Testis (tissue), 3 donors: ENCODE measurements around the gene COL4A1. TPM values are rescaled to one million over a fixed set of nuclear protein-coding genes. Genes with fewer than 3 reads are reported as not detected.

Experiments used
- DNase-seq: peaks from one replicate; pipeline ENCODE4 v3.0.0-alpha.2; 2019
- H3K27ac ChIP-seq, 2 donors: fragments of 200-600 bp; sonication (generic); one replicate each; pipeline ENCODE4 v1.5.1; 2019
- H3K27me3 ChIP-seq: fragments of 200-600 bp; sonication (generic); one replicate; pipeline ENCODE4 v1.5.1; 2019
- H3K36me3 ChIP-seq: fragments of 200-600 bp; sonication (generic); one replicate; pipeline ENCODE4 v1.5.1; 2017; ENCODE audit warnings: low read depth; ENCODE audit errors: missing control alignments
- H3K4me1 ChIP-seq: fragments of 200-600 bp; sonication (generic); one replicate; pipeline ENCODE4 v1.5.1; 2019
- H3K4me3 ChIP-seq, 2 donors: fragments of 200-600 bp; sonication (generic); one replicate each; pipeline ENCODE4 v1.5.1; 2017 to 2019
- H3K9me3 ChIP-seq: fragments of 200-600 bp; sonication (generic); one replicate; pipeline ENCODE4 v1.5.1; 2017
- CTCF ChIP-seq, 3 experiments: fragments of 450-650 bp in 2 of 3; fragments of 200-600 bp in 1 of 3; sonication (generic) in 1 of 3; IDR thresholded peaks; one replicate each; pipeline ENCODE4 v1.5.1; 2016 to 2019; ENCODE audit warnings: antibody characterized with exemption in 3 of 3, mild to moderate bottlenecking in 2 of 3, moderate library complexity in 1 of 3
- POLR2A ChIP-seq: fragments of 450-650 bp; IDR thresholded peaks from one replicate; pipeline ENCODE4 v1.6.1; 2017; ENCODE audit warnings: antibody characterized with exemption, mild to moderate bottlenecking, moderate library complexity
- whole genome bisulfite sequencing, 2 donors: methylation state at CpG; one replicate each; pipeline ENCODE4 v1.1.5; 2018; 5-methylcytosine and 5-hydroxymethylcytosine counted together
- intact Hi-C: fragments of 100-400 bp; cut with DNase I; formaldehyde crosslinking; loops from one replicate; pipeline ENCODE4 v1.15.1; 2023; ENCODE audit warnings: low total_unique reads
- polyA plus RNA-seq: library from polyadenylated mRNA; stranded (reverse); fragments of 350-450 nt; fragmentation: Illumina TruSeq; extraction: RNeasy Lipid Tissue Mini Kit (QIAGEN cat#74804); gene quantifications from one replicate; pipeline ENCODE4 v1.2.3, GENCODE V29; 2014; ENCODE audit warnings: low read depth, low replicate concordance; ENCODE audit not compliant: insufficient read depth
- total RNA-seq, 2 donors: library from RNA; depleted of rRNA; stranded (reverse); fragments of >200 nt; gene quantifications; one replicate each; pipeline ENCODE4 v1.2.3, GENCODE V29; 2016

COL4A1 gene
- total and polyA plus RNA-seq, 3 donors from 2014 or later: 35.5 to 43.0 (median 39.0) TPM

GRCh38 chr13:110131424-110131823 lies 175.5 kb downstream of the COL4A1 start:
- no peak for DNase-seq
- H3K27me3 ChIP-seq: no peaks in the 10 kb centered on the region
- H3K4me1 ChIP-seq: peaks cover 5% of the 10 kb centered on the region
- 77 to 89% methylated on average over 4 to 11 of the region's 11 CpGs for WGBS, 2 donors
- H3K4me3 ChIP-seq: no peak overlapping the region
- no peak overlapping the region for H3K27ac ChIP-seq
- intact Hi-C loops: no loop called here
- no peaks in the 10 kb centered on the region for H3K36me3 ChIP-seq
- TF ChIP-seq CTCF (IDR thresholded peaks at IDR 0.05) (no peak), POLR2A (no peak)
- no peaks in the 10 kb centered on the region for H3K9me3 ChIP-seq

DNA sequence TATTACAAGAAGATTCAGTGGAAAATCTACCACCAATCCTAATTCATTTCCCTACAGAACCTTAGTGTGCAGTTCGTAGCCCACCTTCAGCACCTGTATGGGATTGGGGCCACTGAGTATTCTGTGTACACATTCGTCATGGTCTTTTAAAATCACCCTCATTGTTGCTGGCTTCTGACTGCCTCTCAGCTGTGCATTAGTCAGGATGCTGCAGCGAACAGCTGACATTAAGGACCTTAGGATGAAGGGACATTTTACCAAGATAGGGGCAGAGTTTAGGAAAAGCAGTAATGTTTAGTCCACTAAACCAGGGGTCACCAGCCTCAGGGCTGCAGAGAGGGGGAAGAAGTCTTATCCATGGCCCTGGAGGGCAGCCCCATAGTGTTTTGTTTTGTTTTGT lies 176.5 kb downstream of the COL4A1 start:
- H3K36me3 ChIP-seq: no peaks in the 10 kb centered on the region

DNA sequence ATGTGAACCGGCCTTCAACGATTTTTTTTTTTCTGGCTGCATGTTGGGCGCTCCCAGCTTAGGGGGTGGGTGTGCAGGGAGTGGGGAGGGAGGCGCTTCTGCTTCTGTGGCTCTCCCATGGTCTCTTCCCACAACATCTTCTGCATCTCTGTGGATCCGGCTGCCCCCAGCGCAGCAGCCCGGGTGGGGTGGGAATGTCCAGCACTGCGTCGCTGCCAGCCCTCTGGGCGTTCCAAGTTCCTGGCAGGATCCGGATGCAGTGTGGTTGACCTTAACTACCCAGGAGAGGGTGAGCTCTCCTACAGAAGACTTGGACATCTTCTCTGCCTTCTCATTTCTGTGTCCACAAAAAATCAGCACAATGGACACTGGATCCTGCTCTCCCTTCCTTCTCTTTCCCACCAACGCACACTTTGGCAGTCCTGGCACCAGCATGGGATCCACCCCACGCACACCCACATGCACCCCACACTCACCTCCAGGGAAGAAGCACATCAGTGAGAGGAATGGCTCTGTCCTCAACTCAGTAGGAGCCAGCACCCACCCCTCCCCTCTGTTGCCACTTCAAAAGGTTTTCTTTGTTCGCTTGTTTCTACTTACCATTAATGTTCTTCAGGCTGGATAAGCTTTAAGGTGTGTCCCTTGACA lies 177.3 kb downstream of the COL4A1 start:
- H3K4me1 ChIP-seq: peaks cover 10% of the 10 kb centered on the region

More for the DNA sequence above, 176.5 kb downstream of the COL4A1 start:
- no peaks in the 10 kb centered on the region for H3K9me3 ChIP-seq
- TF ChIP-seq CTCF (IDR thresholded peaks at IDR 0.05) (no peak), POLR2A (no peak)
- intact Hi-C loops: no loop called here
- H3K27me3 ChIP-seq: no peaks in the 10 kb centered on the region
- DNase-seq: no peak
- no peak overlapping the region for H3K27ac ChIP-seq
- H3K4me1 ChIP-seq: peaks cover 10% of the 10 kb centered on the region
- no peak overlapping the region for H3K4me3 ChIP-seq
- whole genome bisulfite sequencing, 2 donors: 92 to 96% methylated on average over 3 of the region's 3 CpGs

GRCh38 chr13:110129076-110129475 lies 177.9 kb downstream of the COL4A1 start:
- Histone ChIP-seq H3K36me3 (no peaks in the 10 kb centered on the region), H3K27ac (no peak overlapping the region), H3K4me1 (peaks cover 10% of the 10 kb centered on the region), H3K27me3 (no peaks in the 10 kb centered on the region), H3K4me3 (peak overlapping the region in 1 of 2 donors; percentile 7), H3K9me3 (no peaks in the 10 kb centered on the region)
- 41 to 71% methylated on average over 17 of the region's 17 CpGs for WGBS, 2 donors
- intact Hi-C loops: no loop called here
- no peak for TF ChIP-seq CTCF (IDR thresholded peaks at IDR 0.05)
- no peak for TF ChIP-seq POLR2A
- no peak for DNase-seq

More for the DNA sequence above, 177.3 kb downstream of the COL4A1 start:
- DNase-seq: no peak
- no peak overlapping the region for H3K27ac ChIP-seq
- H3K27me3 ChIP-seq: no peaks in the 10 kb centered on the region
- H3K36me3 ChIP-seq: no peaks in the 10 kb centered on the region
- no peaks in the 10 kb centered on the region for H3K9me3 ChIP-seq
- intact Hi-C loops: no loop called here
- H3K4me3 ChIP-seq: no peak overlapping the region
- TF ChIP-seq CTCF (IDR thresholded peaks at IDR 0.05) (no peak), POLR2A (no peak)
- WGBS, 2 donors: 66 to 86% methylated on average over 9 to 14 of the region's 14 CpGs

DNA sequence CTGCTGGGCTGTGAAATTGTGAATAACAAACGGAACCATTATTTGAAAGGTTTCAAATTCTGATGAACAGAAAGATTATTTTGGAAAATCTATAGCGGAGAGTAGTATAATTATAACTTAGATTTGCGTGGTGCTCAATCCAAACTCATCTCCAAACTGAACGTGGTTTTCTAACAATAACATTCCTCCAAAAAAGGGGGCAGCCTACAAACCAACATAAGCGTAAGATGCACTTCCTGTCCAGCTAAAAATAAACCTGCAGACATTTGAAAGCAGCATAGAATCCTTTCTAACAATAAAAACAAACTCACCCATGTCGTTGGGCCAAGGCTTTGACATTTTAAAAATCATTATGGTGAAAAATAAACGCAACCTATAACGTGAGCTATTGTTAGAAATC lies 178.4 kb downstream of the COL4A1 start:
- TF ChIP-seq CTCF (IDR thresholded peaks at IDR 0.05) (no peak), POLR2A (no peak)
- DNase-seq: no peak
- WGBS, 2 donors: 54 to 71% methylated on average over 8 of the region's 8 CpGs
- Histone ChIP-seq H3K9me3 (no peaks in the 10 kb centered on the region), H3K27me3 (no peaks in the 10 kb centered on the region), H3K4me1 (peaks cover 10% of the 10 kb centered on the region), H3K36me3 (no peaks in the 10 kb centered on the region), H3K4me3 (no peak overlapping the region), H3K27ac (no peak overlapping the region)
- intact Hi-C loops: no loop called here
